HL-60 (cell line): Measurements from ENCODE around the gene CST9.

Experiments used
- CTCF ChIP-seq: IDR thresholded peaks from one replicate; pipeline ENCODE4 v1.5.1; 2011; ENCODE audit warnings: low read length, control low read depth, inconsistent platforms; ENCODE audit not compliant: insufficient read depth
- POLR2AphosphoS5 ChIP-seq: IDR thresholded peaks from 2 replicates; pipeline ENCODE4 v1.6.1; 2012; ENCODE audit warnings: low read depth
- REST ChIP-seq: IDR thresholded peaks from 2 replicates; pipeline ENCODE4 v1.6.1; 2012; ENCODE audit warnings: low read depth; ENCODE audit not compliant: insufficient replicate concordance

- no peak for TF ChIP-seq CTCF
- no peak for TF ChIP-seq REST
- TF ChIP-seq POLR2AphosphoS5 = no peak
Observed at GRCh38 chr20:23601715-23602114, 4.0 kb downstream of the CST9 start.
